ENCODE measurements around the gene ST6GALNAC5.

Gene ST6GALNAC5

DNA sequence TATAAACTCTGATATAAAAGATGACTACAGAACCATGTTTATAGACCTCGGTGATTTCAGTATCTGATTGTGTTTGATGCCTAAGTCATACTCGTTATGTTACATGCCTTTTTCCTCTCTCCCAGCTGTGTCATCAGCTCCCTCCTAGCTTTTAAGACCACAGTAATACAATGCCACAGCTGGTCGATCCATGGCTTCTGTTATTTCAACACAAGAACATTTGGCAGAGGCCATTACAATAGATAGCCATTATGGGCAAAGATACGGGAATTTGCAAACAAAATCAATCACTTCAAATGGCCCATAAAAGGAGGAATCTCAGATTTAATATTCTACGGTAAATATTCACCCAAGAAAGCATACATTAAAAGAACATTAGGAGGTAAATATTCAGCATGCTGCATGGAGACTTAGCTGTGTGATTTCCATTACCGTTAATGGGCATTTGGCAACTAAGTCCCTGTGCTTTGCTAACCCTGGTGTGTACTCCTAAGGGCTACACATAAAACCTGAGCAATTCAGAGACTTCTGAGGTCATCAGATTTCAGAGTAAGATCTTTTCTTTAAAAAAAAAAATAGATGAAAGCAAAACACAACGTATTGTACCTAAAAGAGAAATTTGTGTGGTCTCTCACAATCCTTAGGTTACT, 198.5 kb downstream of the ST6GALNAC5 start:
- H3K4me3 ChIP-seq (ENCODE audit: low read length), result no peak overlapping the region
- DNase-seq (ENCODE audit: low read depth), result no peak
- TF ChIP-seq, protein P1, sequence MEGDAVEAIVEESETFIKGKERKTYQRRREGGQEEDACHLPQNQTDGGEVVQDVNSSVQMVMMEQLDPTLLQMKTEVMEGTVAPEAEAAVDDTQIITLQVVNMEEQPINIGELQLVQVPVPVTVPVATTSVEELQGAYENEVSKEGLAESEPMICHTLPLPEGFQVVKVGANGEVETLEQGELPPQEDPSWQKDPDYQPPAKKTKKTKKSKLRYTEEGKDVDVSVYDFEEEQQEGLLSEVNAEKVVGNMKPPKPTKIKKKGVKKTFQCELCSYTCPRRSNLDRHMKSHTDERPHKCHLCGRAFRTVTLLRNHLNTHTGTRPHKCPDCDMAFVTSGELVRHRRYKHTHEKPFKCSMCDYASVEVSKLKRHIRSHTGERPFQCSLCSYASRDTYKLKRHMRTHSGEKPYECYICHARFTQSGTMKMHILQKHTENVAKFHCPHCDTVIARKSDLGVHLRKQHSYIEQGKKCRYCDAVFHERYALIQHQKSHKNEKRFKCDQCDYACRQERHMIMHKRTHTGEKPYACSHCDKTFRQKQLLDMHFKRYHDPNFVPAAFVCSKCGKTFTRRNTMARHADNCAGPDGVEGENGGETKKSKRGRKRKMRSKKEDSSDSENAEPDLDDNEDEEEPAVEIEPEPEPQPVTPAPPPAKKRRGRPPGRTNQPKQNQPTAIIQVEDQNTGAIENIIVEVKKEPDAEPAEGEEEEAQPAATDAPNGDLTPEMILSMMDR (conservative IDR thresholded peaks at IDR 0.05; ENCODE audit: low read length), result no peak

DNA sequence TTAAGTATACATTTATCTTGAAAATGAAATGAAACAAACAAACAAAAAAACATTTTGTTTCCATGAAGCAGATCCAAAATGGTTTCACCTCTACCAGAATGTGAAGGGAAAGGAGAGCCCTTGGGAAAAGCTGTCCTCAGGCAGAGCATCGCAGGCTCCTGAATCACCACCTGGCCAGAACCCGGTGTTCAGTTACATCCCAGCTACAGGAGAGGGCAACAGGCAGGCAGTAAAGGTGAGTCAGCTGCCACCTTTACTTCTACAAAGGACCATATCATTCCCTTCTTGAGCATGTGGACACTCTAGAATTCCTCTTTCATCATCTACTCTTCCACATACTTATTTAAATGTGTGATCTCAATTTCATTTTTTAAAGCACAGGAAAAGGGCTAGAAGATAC, 200.7 kb downstream of the ST6GALNAC5 start:
- no peak overlapping the region for H3K4me3 ChIP-seq (ENCODE audit: low read length)
- no peak for DNase-seq (ENCODE audit: low read depth)
- TF ChIP-seq, protein P1 (conservative IDR thresholded peaks at IDR 0.05; ENCODE audit: low read length), result no peak

DNA sequence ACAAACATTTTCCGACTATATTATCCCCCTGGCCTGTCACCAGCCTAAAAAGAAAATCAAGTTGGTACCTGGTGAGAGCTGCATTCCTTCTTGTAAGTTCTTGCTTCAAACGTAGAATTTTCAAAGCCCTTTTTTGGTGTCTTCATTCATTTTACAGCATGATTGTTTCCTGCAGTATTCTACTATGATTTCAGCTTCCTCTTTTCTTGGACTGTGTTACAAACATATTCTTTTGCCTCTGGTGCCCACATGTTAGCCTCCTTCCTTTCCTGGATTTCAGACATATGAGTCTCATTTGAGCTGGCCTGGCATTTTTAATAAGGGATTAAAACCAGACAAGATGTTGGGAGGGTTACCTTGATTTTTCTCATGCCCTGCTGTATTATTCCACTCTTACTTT, 209.5 kb downstream of the ST6GALNAC5 start:
- TF ChIP-seq, protein P1 (conservative IDR thresholded peaks at IDR 0.05; ENCODE audit: low read length), result no peak
- no peak overlapping the region for H3K4me3 ChIP-seq (ENCODE audit: low read length)
- no peak for DNase-seq (ENCODE audit: low read depth)

DNA sequence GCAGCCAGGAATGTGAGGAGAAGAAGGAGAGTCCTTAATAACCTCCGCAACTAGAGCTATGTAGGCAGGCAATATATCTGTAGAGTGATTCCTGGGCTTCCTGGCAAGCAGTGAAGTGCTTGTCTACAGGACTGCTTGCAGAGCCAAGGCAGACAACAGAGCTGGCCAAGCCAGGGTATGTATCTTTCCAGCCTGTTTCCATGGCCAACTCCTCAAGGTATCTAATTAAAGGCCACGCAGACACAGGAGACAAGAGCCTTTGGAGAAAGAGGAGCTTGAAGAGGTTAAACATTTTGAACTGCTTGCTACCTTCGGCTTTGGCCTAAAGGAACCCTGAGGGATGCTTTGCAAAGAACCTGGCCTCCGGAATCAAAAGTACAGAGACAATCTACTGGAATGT, 214.6 kb downstream of the ST6GALNAC5 start:
- no peak overlapping the region for H3K4me3 ChIP-seq (ENCODE audit: low read length)
- TF ChIP-seq, protein P1 (conservative IDR thresholded peaks at IDR 0.05; ENCODE audit: low read length), result no peak
- DNase-seq (ENCODE audit: low read depth), result no peak

DNA sequence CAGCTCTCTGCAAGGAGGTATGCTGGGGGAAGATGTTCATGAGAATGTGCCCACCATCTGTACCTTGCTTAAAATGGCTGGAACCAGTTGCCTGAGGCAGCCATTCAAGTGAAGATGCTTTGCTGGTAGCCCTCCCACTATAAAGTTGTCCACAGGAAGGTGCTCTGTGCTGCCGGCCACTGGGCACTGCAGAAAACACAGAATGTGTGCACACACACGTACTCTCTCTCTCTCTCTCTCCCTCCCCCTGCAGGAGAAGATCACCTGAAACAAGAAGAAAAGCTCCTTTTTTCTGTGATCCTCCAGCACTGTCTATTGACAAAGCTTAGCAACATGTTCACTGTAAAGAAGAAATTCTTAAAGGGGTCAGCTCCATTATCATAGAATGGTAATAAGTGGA, 217.2 kb downstream of the ST6GALNAC5 start:
- no peak for DNase-seq (ENCODE audit: low read depth)
- H3K4me3 ChIP-seq (ENCODE audit: low read length), result no peak overlapping the region
- TF ChIP-seq, protein P1 (conservative IDR thresholded peaks at IDR 0.05; ENCODE audit: low read length), result no peak

DNA sequence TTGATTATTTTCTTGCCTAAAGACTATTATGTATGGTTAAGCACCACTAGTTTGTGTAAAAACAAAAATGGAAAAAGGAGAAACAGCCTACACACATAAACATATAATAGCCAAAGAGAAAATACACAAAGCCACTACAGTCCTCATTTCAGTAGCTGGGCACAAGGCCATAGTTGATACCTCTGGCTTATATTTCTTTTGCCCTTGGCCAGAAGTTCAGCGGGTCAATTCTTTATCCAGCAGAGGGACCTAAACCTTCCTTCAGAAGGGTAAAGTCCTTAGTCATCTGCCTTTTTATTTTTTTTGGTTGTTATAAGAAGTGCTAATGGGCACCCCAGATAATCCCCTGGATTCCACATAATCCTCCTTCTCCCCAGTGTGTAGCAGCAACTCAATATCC, 217.8 kb downstream of the ST6GALNAC5 start:
- TF ChIP-seq, protein P1 (conservative IDR thresholded peaks at IDR 0.05; ENCODE audit: low read length), result no peak
- DNase-seq (ENCODE audit: low read depth), result no peak

DNA sequence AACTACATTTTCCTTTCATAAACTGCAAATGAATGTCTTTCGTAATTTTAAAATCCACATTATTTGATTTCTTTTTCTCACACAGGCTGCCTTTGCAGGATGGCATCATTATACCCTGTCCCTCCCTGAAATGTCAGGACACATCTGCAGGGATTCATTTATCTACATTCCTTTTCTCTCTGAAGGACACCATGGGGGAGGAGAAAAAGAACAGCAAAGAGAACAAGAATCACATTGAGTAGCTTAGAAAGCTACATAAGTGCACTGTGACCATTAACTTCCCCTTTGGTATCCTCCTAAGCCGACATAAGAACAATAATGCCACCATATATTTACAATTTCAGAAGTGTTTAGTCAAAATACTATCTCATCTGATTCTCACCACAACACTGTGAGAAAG, 222.5 kb downstream of the ST6GALNAC5 start:
- no peak overlapping the region for H3K4me3 ChIP-seq (ENCODE audit: low read length)
- TF ChIP-seq, protein P1 (conservative IDR thresholded peaks at IDR 0.05; ENCODE audit: low read length), result no peak
- no peak for DNase-seq (ENCODE audit: low read depth)

More for the DNA sequence above, 217.8 kb downstream of the ST6GALNAC5 start:
- no peak overlapping the region for H3K4me3 ChIP-seq (ENCODE audit: low read length)
